CD4-positive, CD25-positive, alpha-beta regulatory T cell (primary cell): ENCODE measurements around the gene KIF6. TPM values are rescaled to one million over a fixed set of nuclear protein-coding genes. Genes with fewer than 3 reads are reported as not detected.

Experiments used
- ATAC-seq, 2 donors: fragments of 150-1000 bp; cut with Tn5 transposase; one replicate each; pipeline ENCODE4 v1.10.0; 2021; ENCODE audit warnings: low read depth in 2 of 2, moderate number of reproducible peaks in 2 of 2, moderate library complexity in 1 of 2
- DNase-seq, 3 donors: peaks; one replicate each; pipeline versions ENCODE4 v3.0.0 to v3.0.0-alpha.2; 2012 to 2022; ENCODE audit warnings: mixed read lengths in 1 of 3
- H3K27ac ChIP-seq: one replicate; pipeline ENCODE4 v1.7.0; 2013; ENCODE audit warnings: mild to moderate bottlenecking, low read length; ENCODE audit not compliant: insufficient read depth, poor library complexity, severe bottlenecking
- H3K27me3 ChIP-seq: one replicate; pipeline ENCODE4 v1.7.0; 2013; ENCODE audit warnings: low read length; ENCODE audit not compliant: control insufficient read depth, insufficient read depth
- H3K36me3 ChIP-seq: one replicate; pipeline ENCODE4 v1.7.0; 2013; ENCODE audit warnings: mild to moderate bottlenecking, low read length, moderate library complexity; ENCODE audit not compliant: control insufficient read depth, insufficient read depth
- H3K4me1 ChIP-seq: 2 replicates; pipeline ENCODE4 v1.7.0; 2013; ENCODE audit warnings: mild to moderate bottlenecking, low read length; ENCODE audit not compliant: insufficient read depth, control insufficient read depth, poor library complexity, severe bottlenecking
- H3K4me3 ChIP-seq: one replicate; pipeline ENCODE4 v1.7.0; 2013; ENCODE audit warnings: low read depth, mild to moderate bottlenecking, low read length, moderate library complexity
- H3K9me3 ChIP-seq, 2 experiments: 1 replicate in 1 of 2; 2 replicates in 1 of 2; pipeline ENCODE4 v1.7.0; 2013; ENCODE audit warnings: low read length in 2 of 2, mild to moderate bottlenecking in 1 of 2, moderate library complexity in 1 of 2; ENCODE audit not compliant: control insufficient read depth in 2 of 2
- H3K27ac Mint-ChIP-seq, 3 donors: one replicate each; pipeline ENCODE4 v1.8.0; 2020 to 2022; ENCODE audit warnings: mild to moderate bottlenecking in 3 of 3, mixed read lengths in 3 of 3, moderate library complexity in 2 of 3
- H3K27me3 Mint-ChIP-seq: one replicate; pipeline ENCODE4 v1.8.0; 2022; ENCODE audit warnings: mild to moderate bottlenecking, mixed read lengths
- H3K36me3 Mint-ChIP-seq: one replicate; pipeline ENCODE4 v1.8.0; 2020; ENCODE audit warnings: mixed read lengths
- H3K4me1 Mint-ChIP-seq, 4 donors: one replicate each; pipeline ENCODE4 v1.8.0; 2020 to 2022; ENCODE audit warnings: mixed read lengths in 4 of 4, mild to moderate bottlenecking in 1 of 4
- H3K4me3 Mint-ChIP-seq, 4 donors: one replicate each; pipeline ENCODE4 v1.8.0; 2020 to 2022; ENCODE audit warnings: mild to moderate bottlenecking in 4 of 4, mixed read lengths in 4 of 4, moderate library complexity in 3 of 4
- H3K9me3 Mint-ChIP-seq, 7 donors: one replicate each; pipeline ENCODE4 v1.8.0; 2020 to 2022; ENCODE audit warnings: mixed read lengths in 7 of 7, mild to moderate bottlenecking in 3 of 7, moderate library complexity in 2 of 7
- polyA plus RNA-seq, 4 donors: library from polyadenylated mRNA; unstranded; fragments of 300-500 nt; fragmentation: Illumina TruSeq; gene quantifications; one replicate each; pipeline ENCODE4 v1.2.3, GENCODE V29; 2021
- total RNA-seq: library from RNA; stranded (reverse); gene quantifications from one replicate; pipeline ENCODE4 v1.2.3, GENCODE V29; 2022

The KIF6 gene
- total and polyA plus RNA-seq, 5 donors from 2014 or later, result not detected

DNA sequence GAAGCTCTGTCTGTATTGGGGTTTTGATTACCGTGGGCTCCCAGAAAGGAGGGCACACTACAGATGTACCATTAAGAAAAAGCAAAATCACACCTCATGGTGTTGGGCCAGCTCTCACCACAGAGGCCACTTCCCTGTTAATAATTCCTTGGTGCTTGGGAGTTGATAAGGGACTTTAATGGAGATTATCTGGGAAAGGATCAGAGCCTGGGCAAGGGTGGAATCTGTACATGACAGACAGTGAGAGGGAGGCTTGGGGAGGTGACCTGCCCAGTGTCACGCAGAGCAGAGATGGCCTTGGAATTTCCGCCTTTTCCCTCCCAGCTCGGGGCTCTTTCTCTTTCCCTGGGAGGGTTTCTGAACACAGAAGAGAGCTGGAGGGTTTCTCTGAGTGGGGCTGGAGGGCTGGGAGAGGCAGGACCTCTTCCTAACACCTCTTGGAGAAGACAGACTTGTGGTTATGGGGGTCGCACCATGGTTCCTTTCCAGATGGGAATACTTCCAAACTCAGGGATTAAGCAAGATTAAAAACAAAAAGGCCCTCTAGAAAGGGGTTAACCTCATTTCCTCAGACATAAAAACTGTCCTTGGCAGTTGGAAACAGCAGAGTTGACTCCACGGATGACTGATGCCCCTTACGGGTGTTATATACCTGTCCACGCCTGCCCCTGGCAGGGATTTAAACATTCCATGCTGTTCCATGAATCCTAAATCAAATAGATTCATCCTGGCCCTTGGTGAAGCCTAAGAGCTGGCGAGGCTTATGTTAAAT, 385.9 kb downstream of the KIF6 start:
- no peak for DNase-seq
- Mint-ChIP-seq H3K27ac (peak overlapping the region in 1 of 3 donors; percentile 46), H3K36me3 (no peaks in the 10 kb centered on the region), H3K27me3 (peaks cover 16% of the 10 kb centered on the region), H3K4me3 (no peak overlapping the region), H3K4me1 (peaks cover 0 to 13% (median 3%) of the 10 kb centered on the region in 4 donors), H3K9me3 (peaks cover 0 to 2% (median 0%) of the 10 kb centered on the region in 7 donors)
- Histone ChIP-seq H3K9me3 (no peaks in the 10 kb centered on the region), H3K27ac (no peak overlapping the region), H3K4me1 (peaks cover 6% of the 10 kb centered on the region), H3K27me3 (no peaks in the 10 kb centered on the region), H3K4me3 (no peak overlapping the region), H3K36me3 (no peaks in the 10 kb centered on the region)
- no peak for ATAC-seq

GRCh38 chr6:39338397-39338796, 386.8 kb downstream of the KIF6 start:
- peaks cover 6% of the 10 kb centered on the region for H3K4me1 ChIP-seq
- peaks cover 16% of the 10 kb centered on the region for H3K27me3 Mint-ChIP-seq
- H3K9me3 Mint-ChIP-seq, result peaks cover 0 to 2% (median 0%) of the 10 kb centered on the region in 7 donors
- no peaks in the 10 kb centered on the region for H3K36me3 ChIP-seq
- DNase-seq, result no peak
- no peak for ATAC-seq
- no peaks in the 10 kb centered on the region for H3K27me3 ChIP-seq
- H3K4me3 Mint-ChIP-seq, result no peak overlapping the region
- no peaks in the 10 kb centered on the region for H3K9me3 ChIP-seq
- H3K36me3 Mint-ChIP-seq, result no peaks in the 10 kb centered on the region
- H3K27ac Mint-ChIP-seq, result no peak overlapping the region
- no peak overlapping the region for H3K27ac ChIP-seq
- H3K4me1 Mint-ChIP-seq, result peaks cover 0 to 13% (median 3%) of the 10 kb centered on the region in 4 donors
- H3K4me3 ChIP-seq, result no peak overlapping the region

DNA sequence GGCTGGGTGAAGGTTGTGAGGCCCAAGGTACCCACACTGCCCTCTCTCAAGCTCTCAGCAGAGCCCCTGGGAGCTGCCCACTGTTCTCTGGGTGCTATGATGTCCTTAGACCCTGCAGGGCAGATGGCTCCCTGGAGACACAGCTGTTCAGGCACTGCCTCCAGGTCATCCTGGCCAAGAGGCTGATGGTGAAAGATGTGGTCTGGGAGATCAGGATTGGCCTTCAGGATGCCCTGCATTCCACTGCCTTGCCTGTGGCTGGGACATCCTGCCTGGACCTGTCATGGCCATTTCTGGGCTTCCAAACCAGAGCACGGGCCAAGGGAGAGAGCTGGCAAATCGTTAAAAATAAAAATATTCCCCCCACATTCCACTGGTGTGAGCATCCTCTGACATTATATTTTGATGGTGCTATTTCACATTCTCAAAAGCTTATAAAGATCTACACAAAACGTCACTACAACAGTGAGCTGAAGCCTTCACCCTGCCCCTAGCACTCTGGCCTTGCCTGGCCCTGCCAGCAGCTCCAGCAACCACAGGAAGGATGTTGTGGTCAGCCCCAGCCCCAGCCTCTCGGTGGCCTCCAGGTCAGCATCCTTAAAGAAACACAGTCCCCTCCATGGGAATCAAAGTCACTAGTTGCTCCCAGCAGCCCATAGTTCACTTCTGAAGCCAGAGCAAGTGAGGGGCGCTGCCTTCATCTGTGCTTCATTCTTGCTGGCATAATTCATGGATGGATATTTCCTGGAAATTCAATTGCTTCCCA, 389.2 kb downstream of the KIF6 start:
- Histone ChIP-seq H3K4me1 (peaks cover 6% of the 10 kb centered on the region), H3K27ac (no peak overlapping the region), H3K9me3 (no peaks in the 10 kb centered on the region), H3K4me3 (no peak overlapping the region), H3K27me3 (no peaks in the 10 kb centered on the region), H3K36me3 (no peaks in the 10 kb centered on the region)
- no peak overlapping the region for H3K27ac Mint-ChIP-seq
- peaks cover 28% of the 10 kb centered on the region for H3K27me3 Mint-ChIP-seq
- peak in 1 of 3 donors; percentile 7 for DNase-seq
- H3K4me1 Mint-ChIP-seq, result peaks cover 0 to 13% (median 3%) of the 10 kb centered on the region in 4 donors
- H3K4me3 Mint-ChIP-seq, result no peak overlapping the region
- H3K36me3 Mint-ChIP-seq, result no peaks in the 10 kb centered on the region
- ATAC-seq, result no peak
- H3K9me3 Mint-ChIP-seq, result peaks cover 0 to 2% (median 0%) of the 10 kb centered on the region in 7 donors

- no peaks in the 10 kb centered on the region for H3K36me3 Mint-ChIP-seq
- DNase-seq (no peak), ATAC-seq (no peak)
- H3K9me3 Mint-ChIP-seq, result peaks cover 0 to 2% (median 0%) of the 10 kb centered on the region in 7 donors
- peaks cover 38% of the 10 kb centered on the region for H3K27me3 Mint-ChIP-seq
- Histone ChIP-seq H3K27ac (no peak overlapping the region), H3K36me3 (no peaks in the 10 kb centered on the region), H3K27me3 (no peaks in the 10 kb centered on the region), H3K4me1 (peaks cover 6% of the 10 kb centered on the region), H3K9me3 (no peaks in the 10 kb centered on the region), H3K4me3 (no peak overlapping the region)
- H3K4me3 Mint-ChIP-seq, result no peak overlapping the region
- no peak overlapping the region for H3K27ac Mint-ChIP-seq
- peaks cover 0 to 13% (median 3%) of the 10 kb centered on the region in 4 donors for H3K4me1 Mint-ChIP-seq
Observed at GRCh38 chr6:39333644-39334438, 391.4 kb downstream of the KIF6 start.

DNA sequence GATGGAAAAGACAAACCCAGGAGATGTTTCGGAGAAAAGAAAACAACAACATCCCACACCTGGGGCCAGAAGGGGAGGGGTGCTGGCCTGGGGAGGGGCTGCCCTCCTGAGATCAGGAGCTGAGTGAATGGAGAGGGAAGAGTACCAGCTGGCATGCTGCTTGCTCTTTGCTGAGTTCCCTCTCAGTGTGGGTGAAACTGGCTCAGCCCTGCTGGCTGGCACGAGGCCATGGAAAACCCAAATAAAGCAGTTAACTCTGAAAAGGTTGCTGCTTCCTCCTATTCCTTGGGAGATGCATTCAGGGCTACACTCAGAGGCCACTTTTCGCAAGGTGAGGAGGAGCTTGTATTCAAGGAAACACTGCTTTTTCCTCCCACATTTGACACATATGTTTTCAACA, 394.7 kb downstream of the KIF6 start:
- H3K27me3 Mint-ChIP-seq, result peaks cover 22% of the 10 kb centered on the region
- Histone ChIP-seq H3K36me3 (no peaks in the 10 kb centered on the region), H3K4me1 (no peaks in the 10 kb centered on the region), H3K4me3 (no peak overlapping the region), H3K9me3 (no peaks in the 10 kb centered on the region), H3K27ac (no peak overlapping the region), H3K27me3 (no peaks in the 10 kb centered on the region)
- H3K27ac Mint-ChIP-seq, result no peak overlapping the region
- no peaks in the 10 kb centered on the region for H3K4me1 Mint-ChIP-seq
- peaks cover 0 to 2% (median 0%) of the 10 kb centered on the region in 7 donors for H3K9me3 Mint-ChIP-seq
- DNase-seq, result no peak
- no peak for ATAC-seq
- no peaks in the 10 kb centered on the region for H3K36me3 Mint-ChIP-seq
- H3K4me3 Mint-ChIP-seq, result no peak overlapping the region

GRCh38 chr6:39330057-39330456, 395.2 kb downstream of the KIF6 start:
- H3K27ac Mint-ChIP-seq, result no peak overlapping the region
- ATAC-seq, result no peak

DNA sequence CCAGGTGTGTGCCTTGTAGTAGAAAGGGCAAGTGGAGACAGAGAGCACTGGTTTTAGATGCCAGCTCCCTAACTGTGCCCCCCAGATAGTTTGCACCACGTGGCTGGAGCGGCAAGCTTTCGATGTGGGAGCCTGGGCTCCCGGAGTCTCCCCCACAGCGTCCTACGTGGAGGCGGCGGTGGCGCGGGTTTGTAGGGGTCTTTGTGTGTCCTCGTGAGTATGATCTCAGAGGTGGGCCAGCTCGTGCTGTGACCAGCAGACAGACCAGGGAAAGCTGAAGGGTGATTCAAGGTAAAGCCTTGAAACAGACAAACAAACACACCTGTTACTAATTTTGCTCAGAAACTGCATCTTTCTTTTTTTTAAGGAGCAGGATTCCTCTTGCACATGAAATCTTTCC, 397.1 kb downstream of the KIF6 start:
- peaks cover 22% of the 10 kb centered on the region for H3K27me3 Mint-ChIP-seq

More at GRCh38 chr6:39330057-39330456, 395.2 kb downstream of the KIF6 start:
- Histone ChIP-seq H3K27me3 (no peaks in the 10 kb centered on the region), H3K4me3 (no peak overlapping the region), H3K9me3 (no peaks in the 10 kb centered on the region), H3K36me3 (no peaks in the 10 kb centered on the region), H3K4me1 (no peaks in the 10 kb centered on the region), H3K27ac (no peak overlapping the region)
- Mint-ChIP-seq H3K27me3 (peaks cover 22% of the 10 kb centered on the region), H3K9me3 (peaks cover 0 to 2% (median 0%) of the 10 kb centered on the region in 7 donors), H3K4me1 (no peaks in the 10 kb centered on the region), H3K4me3 (no peak overlapping the region), H3K36me3 (no peaks in the 10 kb centered on the region)
- no peak for DNase-seq

More for the DNA sequence above, 397.1 kb downstream of the KIF6 start:
- no peak overlapping the region for H3K27ac ChIP-seq
- H3K36me3 Mint-ChIP-seq, result no peaks in the 10 kb centered on the region
- no peak overlapping the region for H3K4me3 Mint-ChIP-seq
- no peak overlapping the region for H3K27ac Mint-ChIP-seq
- H3K4me1 Mint-ChIP-seq, result no peaks in the 10 kb centered on the region
- DNase-seq (no peak), ATAC-seq (no peak)
- H3K4me1 ChIP-seq, result no peaks in the 10 kb centered on the region
- no peak overlapping the region for H3K4me3 ChIP-seq
- no peaks in the 10 kb centered on the region for H3K27me3 ChIP-seq
- peaks cover 0 to 2% (median 0%) of the 10 kb centered on the region in 7 donors for H3K9me3 Mint-ChIP-seq
- no peaks in the 10 kb centered on the region for H3K9me3 ChIP-seq
- no peaks in the 10 kb centered on the region for H3K36me3 ChIP-seq
